CD4-positive, alpha-beta T cell treated with Interleukin-1 beta for 1 hour (primary cell): Measurements from ENCODE around the gene FBP2.
"Not testable (repeated sequence)": the region's sequence is repeated elsewhere in the genome, so short reads cannot be mapped to it uniquely, and the experiment has no call there.

Experiments
- DNase-seq, 2 donors: peaks; one replicate each; pipeline ENCODE4 v3.0.0-alpha.2; 2020 to 2022

Gene FBP2

GRCh38 chr9:94554439-94555331 is 38.9 kb downstream of the FBP2 start, which contains the start of gene PCAT7:
Gene PCAT7, plus strand, starts transcription at chr9:94555083.
- DNase-seq = peak; percentile 4 to 13

- no peak for DNase-seq
These were observed 39.6 kb downstream of the FBP2 start for GRCh38 chr9:94554078-94554438.

GRCh38 chr9:94553029-94553938 is 40.3 kb downstream of the FBP2 start:
- DNase-seq = no peak

- no peak for DNase-seq
These were observed 47.7 kb downstream of the FBP2 start for GRCh38 chr9:94545940-94546339.

GRCh38 chr9:94544335-94544734 is 49.3 kb downstream of the FBP2 start:
- DNase-seq = not testable (repeated sequence)

GRCh38 chr9:94538908-94539307 is 54.7 kb downstream of the FBP2 start:
- no peak for DNase-seq

- DNase-seq = no peak
These were observed 58.7 kb downstream of the FBP2 start for GRCh38 chr9:94534901-94535300.

- no peak for DNase-seq
These were observed 60.0 kb downstream of the FBP2 start for GRCh38 chr9:94533601-94534000.

- DNase-seq = no peak
These were observed 60.5 kb downstream of the FBP2 start for GRCh38 chr9:94533155-94533554.

GRCh38 chr9:94528886-94529285 is 64.7 kb downstream of the FBP2 start:
- no peak for DNase-seq

- DNase-seq = no peak
These were observed 66.7 kb downstream of the FBP2 start for GRCh38 chr9:94526951-94527350.

- DNase-seq = no peak
These were observed 67.4 kb downstream of the FBP2 start for GRCh38 chr9:94526271-94526670.

GRCh38 chr9:94525396-94526035 is 68.1 kb downstream of the FBP2 start:
- no peak for DNase-seq

- no peak for DNase-seq
These were observed 76.4 kb downstream of the FBP2 start for GRCh38 chr9:94517254-94517653.

GRCh38 chr9:94514722-94515121 is 78.9 kb downstream of the FBP2 start:
- DNase-seq = no peak

- DNase-seq = no peak
These were observed 81.7 kb downstream of the FBP2 start for GRCh38 chr9:94511955-94512265.

GRCh38 chr9:94511134-94511954 is 82.3 kb downstream of the FBP2 start:
- no peak for DNase-seq
